Measurements from ENCODE around the gene INVS.
"Not testable (repeated sequence)": the region's sequence is repeated elsewhere in the genome, so short reads cannot be mapped to it uniquely, and the experiment has no call there.

The INVS gene

GRCh38 chr9:100208673-100209072 is 109.6 kb downstream of the INVS start:
- no peak for DNase-seq

- DNase-seq: no peak
Measured at GRCh38 chr9:100211476-100211875, 112.4 kb downstream of the INVS start.

GRCh38 chr9:100213730-100214477 is 114.9 kb downstream of the INVS start:
- no peak for DNase-seq

GRCh38 chr9:100216178-100216787 is 117.2 kb downstream of the INVS start:
- DNase-seq: peak; percentile 75 to 87 (median 85)

- no peak for DNase-seq
Measured at GRCh38 chr9:100217536-100217935, 118.5 kb downstream of the INVS start.

GRCh38 chr9:100219347-100219746 is 120.3 kb downstream of the INVS start:
- peak in 1 of 3 donors; percentile 5 for DNase-seq

GRCh38 chr9:100220936-100221335 is 121.9 kb downstream of the INVS start:
- DNase-seq: no peak

GRCh38 chr9:100221538-100221937 is 122.5 kb downstream of the INVS start:
- no peak for DNase-seq

GRCh38 chr9:100222674-100223073 is 123.6 kb downstream of the INVS start:
- DNase-seq: peak; percentile 9 to 21 (median 18)

GRCh38 chr9:100227636-100228035 is 128.6 kb downstream of the INVS start:
- no peak for DNase-seq

- DNase-seq: no peak
Measured at GRCh38 chr9:100228352-100228869, 129.4 kb downstream of the INVS start.

- no peak for DNase-seq
Measured at GRCh38 chr9:100229136-100229535, 130.1 kb downstream of the INVS start.

GRCh38 chr9:100229561-100229960 is 130.5 kb downstream of the INVS start:
- no peak for DNase-seq

- not testable (repeated sequence) for DNase-seq
Measured at GRCh38 chr9:100236986-100237385, 137.9 kb downstream of the INVS start.

- DNase-seq: no peak
Measured at GRCh38 chr9:100240512-100240911, 141.5 kb downstream of the INVS start.

GRCh38 chr9:100267211-100267610 is 168.2 kb downstream of the INVS start:
- no peak for DNase-seq

- DNase-seq: no peak
Measured at GRCh38 chr9:100268271-100268670, 169.2 kb downstream of the INVS start.

GRCh38 chr9:100269656-100270055 is 170.6 kb downstream of the INVS start:
- no peak for DNase-seq

- peak in 1 of 3 donors; percentile 24 for DNase-seq
Measured at GRCh38 chr9:100277166-100277979, 178.3 kb downstream of the INVS start.

- DNase-seq: no peak
Measured at GRCh38 chr9:100281066-100281465, 182.0 kb downstream of the INVS start.

- DNase-seq: no peak
Measured at GRCh38 chr9:100281676-100282387, 182.8 kb downstream of the INVS start.

- DNase-seq: no peak
Measured at GRCh38 chr9:100282388-100282719, 183.3 kb downstream of the INVS start.

GRCh38 chr9:100284247-100284646 is 185.2 kb downstream of the INVS start:
- DNase-seq: no peak

Measured in suppressor macrophage treated with lipopolysaccharide for 1 hour (primary cell).